ENCODE measurements around the gene MAL. TPM values are rescaled to one million over a fixed set of nuclear protein-coding genes. Genes with fewer than 3 reads are reported as not detected.

The MAL gene
- 1 to 10 TPM in 2 of 3 donors, under 1 TPM in 1; 0.54 to 3.3 (median 1.8) TPM for total RNA-seq
- total RNA-seq (2013) = 5.1 TPM

GRCh38 chr2:95025406-95026319, at the start of gene MAL:
TSS of gene MAL (plus strand) at chr2:95025708. CDS start at chr2:95025793, 85 bp downstream.
- intact Hi-C loops (cut with micrococcal nuclease) = no loop called here
- ATAC-seq = peak in 1 of 3 donors; percentile 30
- no peaks in the 10 kb centered on the region for H3K9me3 ChIP-seq (ENCODE audit: control insufficient read depth, insufficient read depth, low read length)
- H3K27me3 Mint-ChIP-seq (ENCODE audit: low read depth in 2 of 2) = peaks cover 29 to 40% of the 10 kb centered on the region in 2 donors
- no peaks in the 10 kb centered on the region for H3K36me3 Mint-ChIP-seq
- peak within 1 kb of the TSS; percentile 73 for H3K4me3 Mint-ChIP-seq
- 1% methylated on average over 81 of the region's 81 CpGs for WGBS (ENCODE audit: insufficient coverage)
- no peak within 1 kb of the TSS for H3K27ac Mint-ChIP-seq
- peak in 1 of 2 donors; percentile 77 for DNase-seq
- no peaks in the 10 kb centered on the region for H3K9me3 Mint-ChIP-seq
- H3K4me3 ChIP-seq (ENCODE audit: low read length) = peak within 1 kb of the TSS; percentile 20
- TF ChIP-seq CTCF (IDR thresholded peaks at IDR 0.05) = no peak
- H3K4me1 ChIP-seq (ENCODE audit: control insufficient read depth, insufficient read depth, low read length) = peaks cover 18% of the 10 kb centered on the region
- H3K27me3 ChIP-seq (ENCODE audit: control insufficient read depth, insufficient read depth, low read length) = peaks cover 9% of the 10 kb centered on the region
- no peaks in the 10 kb centered on the region for H3K36me3 ChIP-seq (ENCODE audit: control insufficient read depth, insufficient read depth, low read length)
- peaks cover 0 to 6% of the 10 kb centered on the region in 2 donors for H3K4me1 Mint-ChIP-seq
- H3K27ac ChIP-seq (ENCODE audit: low read length) = no peak within 1 kb of the TSS

GRCh38 chr2:94977826-94978225, 47.7 kb upstream of the MAL start:
- no peaks in the 10 kb centered on the region for H3K9me3 ChIP-seq (ENCODE audit: control insufficient read depth, insufficient read depth, low read length)
- no peaks in the 10 kb centered on the region for H3K36me3 ChIP-seq (ENCODE audit: control insufficient read depth, insufficient read depth, low read length)
- H3K4me3 ChIP-seq (ENCODE audit: low read length) = no peak overlapping the region
- intact Hi-C loops (cut with micrococcal nuclease) = no loop called here
- Mint-ChIP-seq H3K4me3 (no peak overlapping the region), H3K4me1 (no peaks in the 10 kb centered on the region), H3K27me3 (ENCODE audit: low read depth in 2 of 2) (peaks cover 4 to 18% of the 10 kb centered on the region in 2 donors), H3K27ac (no peak overlapping the region), H3K36me3 (no peaks in the 10 kb centered on the region), H3K9me3 (no peaks in the 10 kb centered on the region)
- 84% methylated on average over 4 of the region's 4 CpGs for WGBS (ENCODE audit: insufficient coverage)
- TF ChIP-seq CTCF (IDR thresholded peaks at IDR 0.05) = no peak
- no peak overlapping the region for H3K27ac ChIP-seq (ENCODE audit: low read length)
- no peaks in the 10 kb centered on the region for H3K4me1 ChIP-seq (ENCODE audit: control insufficient read depth, insufficient read depth, low read length)
- no peaks in the 10 kb centered on the region for H3K27me3 ChIP-seq (ENCODE audit: control insufficient read depth, insufficient read depth, low read length)
- DNase-seq (no peak), ATAC-seq (no peak)

- 100% methylated on average over 1 of the region's 3 CpGs for WGBS (ENCODE audit: insufficient coverage)
- Histone ChIP-seq H3K9me3 (ENCODE audit: control insufficient read depth, insufficient read depth, low read length) (no peaks in the 10 kb centered on the region), H3K27me3 (ENCODE audit: control insufficient read depth, insufficient read depth, low read length) (no peaks in the 10 kb centered on the region), H3K27ac (ENCODE audit: low read length) (no peak overlapping the region), H3K4me3 (ENCODE audit: low read length) (no peak overlapping the region), H3K36me3 (ENCODE audit: control insufficient read depth, insufficient read depth, low read length) (no peaks in the 10 kb centered on the region), H3K4me1 (ENCODE audit: control insufficient read depth, insufficient read depth, low read length) (no peaks in the 10 kb centered on the region)
- intact Hi-C loops (cut with micrococcal nuclease) = no loop called here
- no peaks in the 10 kb centered on the region for H3K36me3 Mint-ChIP-seq
- no peak overlapping the region for H3K4me3 Mint-ChIP-seq
- no peak for ATAC-seq
- H3K4me1 Mint-ChIP-seq = no peaks in the 10 kb centered on the region
- no peak for TF ChIP-seq CTCF (IDR thresholded peaks at IDR 0.05)
- H3K27ac Mint-ChIP-seq = no peak overlapping the region
- H3K9me3 Mint-ChIP-seq = no peaks in the 10 kb centered on the region
- H3K27me3 Mint-ChIP-seq (ENCODE audit: low read depth in 2 of 2) = peaks cover 4 to 11% of the 10 kb centered on the region in 2 donors
- DNase-seq = no peak
These were observed 46.6 kb upstream of the MAL start for GRCh38 chr2:94978917-94979316.

Measured in natural killer cell (primary cell).